Umbilical cord (tissue), 2 donors: ENCODE results near the gene FKBP15. TPM values are rescaled to one million over a fixed set of nuclear protein-coding genes. Genes with fewer than 3 reads are reported as not detected.
A peak's percentile ranks its signal among the peaks of the same experiment; 100 is the strongest.

Source experiments
- DNase-seq: peaks from one replicate; pipeline ENCODE4 v3.0.0-alpha.2; 2015; ENCODE audit warnings: low spot score
- total RNA-seq: library from RNA; depleted of rRNA; stranded (reverse); fragments of >200 nt; gene quantifications from one replicate; pipeline ENCODE4 v1.2.3, GENCODE V29; 2014; ENCODE audit warnings: low replicate concordance; ENCODE audit not compliant: insufficient read depth

Gene FKBP15
- total RNA-seq, 1 donor from 2014 or later: 17.8 TPM

GRCh38 chr9:113231701-113232100, 10.6 kb upstream of the FKBP15 start:
- no peak for DNase-seq

- no peak for DNase-seq
Observed at GRCh38 chr9:113228130-113228665, 7.1 kb upstream of the FKBP15 start.

GRCh38 chr9:113227436-113227835, 6.4 kb upstream of the FKBP15 start:
- DNase-seq: no peak

- DNase-seq: no peak
Observed at GRCh38 chr9:113223963-113224362, 2.9 kb upstream of the FKBP15 start.

GRCh38 chr9:113222482-113222841, 1.4 kb upstream of the FKBP15 start:
- no peak for DNase-seq

GRCh38 chr9:113221800-113222481, 864 bp upstream of the FKBP15 start:
- no peak for DNase-seq

- DNase-seq: no peak
Observed at GRCh38 chr9:113220467-113221002, 542 bp downstream of the FKBP15 start.

GRCh38 chr9:113219969-113220368, 1.1 kb downstream of the FKBP15 start:
- DNase-seq: no peak

- DNase-seq: no peak
Observed at GRCh38 chr9:113219186-113219936, 1.7 kb downstream of the FKBP15 start.

- DNase-seq: peak; percentile 64
Observed at GRCh38 chr9:113216406-113216805, 4.7 kb downstream of the FKBP15 start.

GRCh38 chr9:113215132-113215531, 5.9 kb downstream of the FKBP15 start:
- peak; percentile 3 for DNase-seq

- no peak for DNase-seq
Observed at GRCh38 chr9:113210815-113211214, 10.3 kb downstream of the FKBP15 start.

GRCh38 chr9:113205861-113206260, 15.2 kb downstream of the FKBP15 start:
- DNase-seq: no peak

- no peak for DNase-seq
Observed at GRCh38 chr9:113205432-113205831, 15.6 kb downstream of the FKBP15 start.

- no peak for DNase-seq
Observed at GRCh38 chr9:113199683-113200329, 21.3 kb downstream of the FKBP15 start.

GRCh38 chr9:113192455-113192854, 28.6 kb downstream of the FKBP15 start:
- DNase-seq: no peak

- DNase-seq: peak; percentile 26
Observed at GRCh38 chr9:113187929-113188595, 33.0 kb downstream of the FKBP15 start.

- DNase-seq: no peak
Observed at GRCh38 chr9:113186137-113186755, 34.8 kb downstream of the FKBP15 start.

GRCh38 chr9:113185271-113185670, 35.8 kb downstream of the FKBP15 start:
- no peak for DNase-seq

- DNase-seq: no peak
Observed at GRCh38 chr9:113184539-113184938, 36.5 kb downstream of the FKBP15 start.

- no peak for DNase-seq
Observed at GRCh38 chr9:113183956-113184488, 37.1 kb downstream of the FKBP15 start.
